Kidney (tissue), 14 donors: ENCODE results near the gene YWHAE. TPM values are rescaled to one million over a fixed set of nuclear protein-coding genes. Genes with fewer than 3 reads are reported as not detected.
"Not testable (repeated sequence)": the region's sequence is repeated elsewhere in the genome, so short reads cannot be mapped to it uniquely, and the experiment has no call there.

Experiments
- DNase-seq, 5 donors: peaks; one replicate each; pipeline ENCODE4 v3.0.0-alpha.2; 2013 to 2020
- FAIRE-seq: peaks from 2 replicates; lab custom pipeline; 2012; peaks lifted over from hg19 to GRCh38; lab: Jason Lieb, UNC
- H3K27ac ChIP-seq, 2 donors: one replicate each; pipeline ENCODE4 v1.7.0; 2013; ENCODE audit warnings: low read depth in 2 of 2, low read length in 2 of 2, inconsistent platforms in 1 of 2
- H3K27me3 ChIP-seq: one replicate; pipeline ENCODE4 v1.7.1; 2013; ENCODE audit warnings: low read length, inconsistent platforms; ENCODE audit not compliant: control insufficient read depth, insufficient read depth
- H3K36me3 ChIP-seq, 3 donors: one replicate each; pipeline versions ENCODE4 v1.7.0 to v1.7.1; 2013; ENCODE audit warnings: low read length in 3 of 3, control low read depth in 1 of 3, inconsistent platforms in 1 of 3; ENCODE audit not compliant: insufficient read depth in 3 of 3, control insufficient read depth in 2 of 3
- H3K4me1 ChIP-seq, 3 donors: one replicate each; pipeline versions ENCODE4 v1.7.0 to v1.7.1; 2013; ENCODE audit warnings: low read length in 3 of 3, inconsistent platforms in 1 of 3, low read depth in 1 of 3; ENCODE audit not compliant: control insufficient read depth in 2 of 3, insufficient read depth in 2 of 3
- H3K4me3 ChIP-seq, 3 donors: one replicate each; pipeline versions ENCODE4 v1.7.0 to v1.8.1; 2013; ENCODE audit warnings: low read length in 3 of 3, control low read depth in 1 of 3, inconsistent platforms in 1 of 3
- H3K9ac ChIP-seq, 3 donors: one replicate each; pipeline versions ENCODE4 v1.7.0 to v1.7.1; 2013; ENCODE audit warnings: low read length in 3 of 3, control low read depth in 1 of 3, inconsistent platforms in 1 of 3
- H3K9me3 ChIP-seq, 3 donors: one replicate each; pipeline versions ENCODE4 v1.7.0 to v1.7.1; 2013; ENCODE audit warnings: low read length in 3 of 3, control low read depth in 1 of 3, inconsistent platforms in 1 of 3; ENCODE audit not compliant: control insufficient read depth in 2 of 3, insufficient read depth in 1 of 3
- intact Hi-C: fragments of 100-400 bp; cut with DNase I; formaldehyde crosslinking; loops from one replicate; pipeline ENCODE4 v1.11.1; 2022
- polyA plus RNA-seq: library from polyadenylated mRNA; stranded (reverse); fragments of 350-450 nt; fragmentation: Illumina TruSeq; extraction: RNeasy Lipid Tissue Mini Kit (QIAGEN cat#74804); gene quantifications from one replicate; pipeline ENCODE4 v1.2.3, GENCODE V29; 2014; ENCODE audit warnings: low read depth, low replicate concordance; ENCODE audit not compliant: insufficient read depth
- total RNA-seq: library from RNA; stranded (reverse); fragmentation: NEBNext Ultra II Directional; extraction: Animal tissue kit (Norgen Biotek cat#: 25700); gene quantifications from one replicate; pipeline ENCODE4 v1.2.1, GENCODE V29; 2021
- TF ChIP-seq, protein P1 (sequence below): IDR thresholded peaks from 3 replicates; pipeline ENCODE4 v1.5.1; 2012; ENCODE audit warnings: mild to moderate bottlenecking, moderate library complexity, borderline replicate concordance; ENCODE audit not compliant: insufficient read depth; ENCODE audit errors: extremely low read depth
- donor health status: control.
- donor health status: control.
- donor health status: control.
- donor health status: control.
- donor health status: control.
- donor health status: DM: yes; HTN: yes; CAD: no.
- donor health status: Normal renal cell carcinoma (clear cell type).

YWHAE gene
- total and polyA plus RNA-seq, 2 donors from 2014 or later: 495 to 591 TPM

DNA sequence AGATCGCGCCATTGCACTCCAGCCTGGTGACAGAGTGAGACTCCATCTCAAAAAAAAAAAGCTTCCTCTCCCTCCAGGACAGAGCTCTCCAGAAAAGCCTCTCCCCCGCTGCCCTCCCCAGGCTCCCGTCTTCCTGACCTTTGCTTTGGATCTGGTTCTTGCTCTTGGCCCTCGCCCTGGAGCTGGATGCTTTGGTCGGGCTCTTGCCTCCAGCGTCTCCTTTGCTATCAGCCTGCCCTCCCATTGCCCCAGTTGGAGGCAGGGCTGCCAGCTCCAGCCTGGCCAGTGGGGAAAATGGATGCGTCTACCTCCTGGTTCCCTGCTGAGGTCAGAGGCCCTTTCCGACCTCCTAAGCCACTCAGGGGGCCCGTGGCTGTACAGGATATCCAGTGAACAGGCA lies 84.6 kb downstream of the YWHAE start:
- intact Hi-C loops: no loop called here

DNA sequence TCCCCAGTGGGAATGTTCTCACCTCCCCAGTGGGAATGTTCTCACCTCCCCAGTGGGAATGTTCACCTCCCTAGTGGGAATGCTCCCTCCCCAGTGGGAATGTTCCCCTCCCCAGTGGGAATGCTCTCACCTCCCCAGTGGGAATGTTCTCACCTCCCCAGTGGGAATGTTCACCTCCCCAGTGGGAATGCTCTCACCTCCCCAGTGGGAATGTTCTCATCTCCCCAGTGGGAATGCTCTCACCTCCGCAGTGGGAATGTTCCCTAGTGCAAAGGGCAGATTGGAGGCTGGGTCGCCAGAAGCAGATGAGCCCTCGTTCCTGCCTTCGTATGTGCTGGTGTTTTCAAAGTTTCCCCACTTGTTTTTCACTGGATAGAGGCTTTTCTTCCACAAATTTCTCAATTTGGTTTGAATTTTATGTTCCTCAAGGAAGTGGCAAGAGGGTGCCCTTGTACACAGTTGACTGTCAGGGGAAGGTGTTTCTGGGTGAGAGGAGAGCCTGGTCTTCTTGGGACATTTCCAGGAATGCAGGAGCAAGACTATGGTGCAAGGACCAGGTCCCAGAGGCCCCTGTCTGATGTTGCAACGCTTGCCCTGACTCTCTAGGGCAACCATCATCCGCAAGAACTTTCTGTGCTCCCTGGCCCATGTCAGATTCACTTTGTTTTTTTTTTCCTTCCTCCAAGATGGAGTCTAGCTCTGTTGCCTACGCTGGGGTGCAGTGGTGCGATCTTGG lies 86.6 kb downstream of the YWHAE start:
- intact Hi-C loops: no loop called here
- Histone ChIP-seq H3K9ac (no peak overlapping the region), H3K36me3 (no peaks in the 10 kb centered on the region), H3K9me3 (no peaks in the 10 kb centered on the region), H3K4me3 (no peak overlapping the region), H3K27me3 (no peaks in the 10 kb centered on the region), H3K27ac (no peak overlapping the region), H3K4me1 (no peaks in the 10 kb centered on the region)
- FAIRE-seq: no peak
- TF ChIP-seq, protein P1, sequence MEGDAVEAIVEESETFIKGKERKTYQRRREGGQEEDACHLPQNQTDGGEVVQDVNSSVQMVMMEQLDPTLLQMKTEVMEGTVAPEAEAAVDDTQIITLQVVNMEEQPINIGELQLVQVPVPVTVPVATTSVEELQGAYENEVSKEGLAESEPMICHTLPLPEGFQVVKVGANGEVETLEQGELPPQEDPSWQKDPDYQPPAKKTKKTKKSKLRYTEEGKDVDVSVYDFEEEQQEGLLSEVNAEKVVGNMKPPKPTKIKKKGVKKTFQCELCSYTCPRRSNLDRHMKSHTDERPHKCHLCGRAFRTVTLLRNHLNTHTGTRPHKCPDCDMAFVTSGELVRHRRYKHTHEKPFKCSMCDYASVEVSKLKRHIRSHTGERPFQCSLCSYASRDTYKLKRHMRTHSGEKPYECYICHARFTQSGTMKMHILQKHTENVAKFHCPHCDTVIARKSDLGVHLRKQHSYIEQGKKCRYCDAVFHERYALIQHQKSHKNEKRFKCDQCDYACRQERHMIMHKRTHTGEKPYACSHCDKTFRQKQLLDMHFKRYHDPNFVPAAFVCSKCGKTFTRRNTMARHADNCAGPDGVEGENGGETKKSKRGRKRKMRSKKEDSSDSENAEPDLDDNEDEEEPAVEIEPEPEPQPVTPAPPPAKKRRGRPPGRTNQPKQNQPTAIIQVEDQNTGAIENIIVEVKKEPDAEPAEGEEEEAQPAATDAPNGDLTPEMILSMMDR: no peak
- DNase-seq: no peak

More for the DNA sequence above, 84.6 kb downstream of the YWHAE start:
- H3K9ac ChIP-seq: no peak overlapping the region
- H3K4me1 ChIP-seq: no peaks in the 10 kb centered on the region
- H3K9me3 ChIP-seq: no peaks in the 10 kb centered on the region
- FAIRE-seq (no peak), DNase-seq (no peak)
- no peak overlapping the region for H3K27ac ChIP-seq
- no peaks in the 10 kb centered on the region for H3K27me3 ChIP-seq
- no peak overlapping the region for H3K4me3 ChIP-seq
- TF ChIP-seq, protein P1: no peak
- no peaks in the 10 kb centered on the region for H3K36me3 ChIP-seq

DNA sequence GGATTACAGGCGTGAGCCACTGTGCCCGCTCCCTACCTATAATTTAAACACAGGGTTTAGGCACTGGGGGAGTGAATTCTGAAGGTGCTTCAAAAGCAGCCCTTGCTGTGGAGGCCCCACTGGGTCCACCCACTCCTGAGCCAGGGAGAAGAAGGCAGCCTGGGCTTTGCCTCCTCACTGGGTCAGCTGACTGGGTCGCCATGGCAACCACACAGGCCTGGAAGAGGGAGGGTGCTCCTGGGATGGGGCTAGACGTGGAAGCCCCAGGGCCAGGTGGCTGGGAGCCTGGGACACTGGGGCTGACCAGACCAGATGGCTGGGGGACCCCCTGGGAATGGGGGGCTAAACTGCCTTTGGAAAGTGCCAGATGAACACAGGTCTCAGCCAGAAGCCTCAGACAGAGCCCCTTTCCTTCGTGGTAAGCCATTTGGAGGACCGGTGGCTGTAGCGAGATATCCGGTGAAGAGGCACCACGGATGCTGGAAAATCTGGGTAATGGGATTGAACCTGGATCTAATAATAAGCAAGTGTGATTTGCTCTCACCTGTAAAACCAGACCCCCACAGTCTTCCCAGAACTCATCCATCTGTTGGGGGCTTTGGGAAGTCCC lies 87.7 kb downstream of the YWHAE start:
- FAIRE-seq (no peak), DNase-seq (peak in 4 of 5 donors; percentile 42 to 70 (median 54))
- intact Hi-C loops: no loop called here
- H3K4me1 ChIP-seq: no peaks in the 10 kb centered on the region
- H3K9ac ChIP-seq: no peak overlapping the region
- TF ChIP-seq, protein P1: no peak
- H3K9me3 ChIP-seq: no peaks in the 10 kb centered on the region
- H3K36me3 ChIP-seq: no peaks in the 10 kb centered on the region
- no peak overlapping the region for H3K4me3 ChIP-seq
- H3K27me3 ChIP-seq: no peaks in the 10 kb centered on the region
- no peak overlapping the region for H3K27ac ChIP-seq

DNA sequence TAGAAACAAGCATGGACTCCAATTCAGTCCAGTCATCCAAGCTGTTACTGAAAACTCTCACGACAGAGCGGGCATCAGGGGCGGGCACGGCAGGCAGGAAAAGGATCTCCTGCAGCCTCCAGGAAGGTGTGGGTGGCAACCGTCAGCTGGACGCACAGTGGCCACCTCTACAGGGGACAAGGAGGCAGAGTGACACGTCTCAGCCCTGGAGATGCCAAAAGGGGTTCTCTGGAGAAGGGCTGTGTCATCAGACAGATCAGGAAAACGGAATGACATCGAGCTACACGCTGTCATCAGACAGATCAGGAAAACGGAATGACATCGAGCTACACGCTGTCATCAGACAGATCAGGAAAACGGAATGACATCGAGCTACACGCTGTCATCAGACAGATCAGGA lies 92.2 kb downstream of the YWHAE start:
- H3K9me3 ChIP-seq, intact Hi-C loops, H3K4me3 ChIP-seq, H3K36me3 ChIP-seq, H3K27me3 ChIP-seq, H3K27ac ChIP-seq, H3K9ac ChIP-seq, DNase-seq, H3K4me1 ChIP-seq, FAIRE-seq: not testable (repeated sequence)
